IMR-90 (cell line): ENCODE results near the gene COL5A1. TPM values are rescaled to one million over a fixed set of nuclear protein-coding genes. Genes with fewer than 3 reads are reported as not detected.

Experiments used
- ATAC-seq: fragments of 200-7000 bp; cut with Tn5 transposase; 2 replicates; pipeline ENCODE4 v1.9.1; 2020; ENCODE audit warnings: low read depth, mild to moderate bottlenecking, moderate library complexity
- BruUV-seq: library from RNA; stranded (reverse); fragments of 400-500 nt; replicated peaks from 2 replicates; lab custom pipeline; 2021; lab: Mats Ljungman, UMichigan
- CTCF ChIA-PET: fragments of 300-600 bp; formaldehyde crosslinking; extraction: SDS; loops from one replicate; lab custom pipeline; 2021; ENCODE audit warnings: antibody characterized with exemption; lab: Yijun Ruan, JAX
- POLR2A ChIA-PET: fragments of 300-600 bp; sonication (Branson Sonifier 250); formaldehyde crosslinking; loops from one replicate; lab custom pipeline; 2022; ENCODE audit warnings: antibody characterized with exemption; ENCODE audit not compliant: unreplicated experiment; lab: Charles Lee
- DNase-seq: peaks from one replicate; pipeline ENCODE4 v3.0.0; 2013
- H2AFZ ChIP-seq: replicated peaks from 2 replicates; pipeline ENCODE3; 2013; ENCODE audit warnings: low read length, mild to moderate bottlenecking; ENCODE audit not compliant: poor library complexity
- H2AK5ac ChIP-seq: 2 replicates; pipeline ENCODE4 v1.6.1; 2013; ENCODE audit warnings: low read depth, low read length, inconsistent platforms
- H2AK9ac ChIP-seq: replicated peaks from 2 replicates; pipeline ENCODE3; 2013; ENCODE audit warnings: mild to moderate bottlenecking, low read depth, low read length, moderate library complexity; ENCODE audit not compliant: poor library complexity
- H2BK120ac ChIP-seq: 2 replicates; pipeline ENCODE4 v1.6.1; 2013; ENCODE audit warnings: low read depth, low read length, inconsistent platforms
- H2BK15ac ChIP-seq: 3 replicates; pipeline ENCODE4 v1.6.1; 2013; ENCODE audit warnings: low read depth, low read length, inconsistent platforms
- H2BK20ac ChIP-seq: 2 replicates; pipeline ENCODE4 v1.6.1; 2013; ENCODE audit warnings: low read depth, mild to moderate bottlenecking, inconsistent platforms, low read length, moderate library complexity
- H2BK5ac ChIP-seq: 2 replicates; pipeline ENCODE4 v1.6.1; 2013; ENCODE audit warnings: mild to moderate bottlenecking, low read depth, low read length, inconsistent platforms; ENCODE audit not compliant: poor library complexity, severe bottlenecking
- H3K14ac ChIP-seq: replicated peaks from 2 replicates; pipeline ENCODE4 v1.6.1; 2013; ENCODE audit warnings: low read depth, low read length, inconsistent platforms
- H3K18ac ChIP-seq: 2 replicates; pipeline ENCODE4 v1.6.1; 2013; ENCODE audit warnings: low read depth, low read length, control low read depth
- H3K23ac ChIP-seq: 2 replicates; pipeline ENCODE4 v1.6.1; 2013; ENCODE audit warnings: low read depth, low read length, inconsistent platforms
- H3K27ac ChIP-seq: 2 replicates; pipeline ENCODE4 v1.5.1; 2013; ENCODE audit warnings: mild to moderate bottlenecking, control low read depth, low read length; ENCODE audit not compliant: insufficient read depth
- H3K27me3 ChIP-seq: 2 replicates; pipeline ENCODE4 v1.6.1; 2013; ENCODE audit warnings: low read length; ENCODE audit not compliant: control insufficient read depth, insufficient read depth
- H3K36me3 ChIP-seq: 2 replicates; pipeline ENCODE4 v1.6.1; 2013; ENCODE audit warnings: low read length, mixed read lengths; ENCODE audit not compliant: control insufficient read depth, insufficient read depth
- H3K4ac ChIP-seq: 2 replicates; pipeline ENCODE4 v1.6.1; 2013; ENCODE audit warnings: low read depth, low read length, inconsistent platforms
- H3K4me1 ChIP-seq: 2 replicates; pipeline ENCODE4 v1.6.1; 2013; ENCODE audit warnings: low read length, mixed read lengths; ENCODE audit not compliant: control insufficient read depth, insufficient read depth
- H3K4me2 ChIP-seq: 2 replicates; pipeline ENCODE4 v1.6.1; 2013; ENCODE audit warnings: low read depth, mild to moderate bottlenecking, control low read depth, low read length, moderate library complexity
- H3K4me3 ChIP-seq: 2 replicates; pipeline ENCODE4 v1.5.1; 2013; ENCODE audit warnings: low read depth, mild to moderate bottlenecking, control low read depth, low read length, moderate library complexity; ENCODE audit not compliant: insufficient read depth
- H3K56ac ChIP-seq: 2 replicates; pipeline ENCODE4 v1.6.1; 2013; ENCODE audit warnings: low read length, inconsistent platforms; ENCODE audit not compliant: insufficient read depth; ENCODE audit errors: extremely low read depth
- H3K79me1 ChIP-seq, 2 experiments: 2 replicates each; pipeline ENCODE4 v1.6.1; 2013; ENCODE audit warnings: low read length in 2 of 2, inconsistent platforms in 1 of 2, low read depth in 1 of 2
- H3K9ac ChIP-seq: 2 replicates; pipeline ENCODE4 v1.6.1; 2013; ENCODE audit warnings: low read depth, low read length, control low read depth
- H3K9me1 ChIP-seq: 2 replicates; pipeline ENCODE4 v1.6.1; 2013; ENCODE audit warnings: low read length, inconsistent platforms; ENCODE audit not compliant: insufficient read depth
- H3K9me3 ChIP-seq: 2 replicates; pipeline ENCODE4 v1.6.1; 2013; ENCODE audit warnings: low read length; ENCODE audit not compliant: control insufficient read depth, insufficient read depth
- H4K20me1 ChIP-seq: 2 replicates; pipeline ENCODE4 v1.6.1; 2013; ENCODE audit warnings: low read length, inconsistent platforms; ENCODE audit not compliant: insufficient read depth
- H4K5ac ChIP-seq: 2 replicates; pipeline ENCODE4 v1.6.1; 2013; ENCODE audit warnings: mild to moderate bottlenecking, low read depth, low read length, control low read depth
- H4K8ac ChIP-seq, 2 experiments: 2 replicates each; pipeline ENCODE4 v1.6.1; 2013; ENCODE audit warnings: low read depth in 2 of 2, low read length in 2 of 2, control low read depth in 1 of 2, inconsistent platforms in 1 of 2
- H4K91ac ChIP-seq: 2 replicates; pipeline ENCODE4 v1.6.1; 2013; ENCODE audit warnings: low read depth, low read length, inconsistent platforms; ENCODE audit not compliant: insufficient read depth
- BHLHE40 ChIP-seq: fragments of 150-350 bp; IDR thresholded peaks from 2 replicates; pipeline ENCODE4 v1.6.1; 2016; ENCODE audit warnings: mild to moderate bottlenecking, low read depth, low read length
- CEBPB ChIP-seq: IDR thresholded peaks from 2 replicates; pipeline ENCODE4 v1.6.1; 2012; ENCODE audit warnings: low read depth, low read length, improper control_type of control experiment
- CHD1 ChIP-seq: IDR thresholded peaks from 2 replicates; pipeline ENCODE4 v1.6.1; 2012; ENCODE audit warnings: low read depth, low read length, improper control_type of control experiment
- FOS ChIP-seq: fragments of 150-350 bp; IDR thresholded peaks from 2 replicates; pipeline ENCODE4 v1.6.1; 2016; ENCODE audit warnings: low read depth, low read length
- MAFK ChIP-seq: IDR thresholded peaks from 2 replicates; pipeline ENCODE4 v1.6.1; 2012; ENCODE audit warnings: low read depth, low read length, improper control_type of control experiment
- MAZ ChIP-seq: IDR thresholded peaks from 2 replicates; pipeline ENCODE4 v1.6.1; 2012; ENCODE audit warnings: low read depth, mild to moderate bottlenecking, low read length, improper control_type of control experiment, moderate library complexity, borderline replicate concordance
- MXI1 ChIP-seq: IDR thresholded peaks from 2 replicates; pipeline ENCODE4 v1.6.1; 2012; ENCODE audit warnings: low read depth, mild to moderate bottlenecking, low read length, moderate library complexity, borderline replicate concordance
- NFE2L2 ChIP-seq: fragments of 150-350 bp; IDR thresholded peaks from 2 replicates; pipeline ENCODE4 v1.6.1; 2016; ENCODE audit warnings: low read depth, mild to moderate bottlenecking, low read length
- POLR2A ChIP-seq: IDR thresholded peaks from 2 replicates; pipeline ENCODE4 v1.6.1; 2012; ENCODE audit warnings: mild to moderate bottlenecking, low read depth, low read length
- RAD21 ChIP-seq: IDR thresholded peaks from 2 replicates; pipeline ENCODE4 v1.6.1; 2012; ENCODE audit warnings: low read length, improper control_type of control experiment
- RCOR1 ChIP-seq: IDR thresholded peaks from 2 replicates; pipeline ENCODE4 v1.6.1; 2012; ENCODE audit warnings: mild to moderate bottlenecking, low read length, improper control_type of control experiment; ENCODE audit not compliant: insufficient replicate concordance
- RFX5 ChIP-seq: IDR thresholded peaks from 2 replicates; pipeline ENCODE4 v1.8.0; 2012; ENCODE audit warnings: low read depth, mild to moderate bottlenecking, low read length, moderate library complexity
- SMC3 ChIP-seq: fragments of 150-350 bp; IDR thresholded peaks from 2 replicates; pipeline ENCODE4 v1.6.1; 2016; ENCODE audit warnings: low read depth, mild to moderate bottlenecking, antibody characterized with exemption, low read length, moderate library complexity
- WGBS, 2 experiments: methylation state at CpG; one replicate each; pipeline versions ENCODE4 v1.1.5 to v1.1.7; 2013; ENCODE audit warnings: missing lambda C conversion rate in 2 of 2; ENCODE audit not compliant: insufficient read length in 1 of 2; ENCODE audit errors: extremely low coverage in 2 of 2; 5-methylcytosine and 5-hydroxymethylcytosine counted together
- dilution Hi-C: fragments of 300-500 bp; cut with HindIII; formaldehyde crosslinking; loops from one replicate; pipeline ENCODE4 v1.14.3; 2018; ENCODE audit warnings: low sequenced_read_pairs; ENCODE audit not compliant: unreplicated experiment
- in situ Hi-C: fragments of 300-500 bp; cut with MboI; formaldehyde crosslinking; loops from 3 replicates; pipeline ENCODE4 v1.14.3; 2019; ENCODE audit warnings: low sequenced_read_pairs, inconsistent platforms, mixed read lengths
- intact Hi-C: fragments of 100-400 bp; cut with micrococcal nuclease; formaldehyde crosslinking; loops from 2 replicates; pipeline ENCODE4 v1.10.0; 2022
- polyA plus RNA-seq, 3 experiments: library from polyadenylated mRNA; depleted of rRNA; stranded (reverse); fragments of >200 nt; gene quantifications; 2 replicates each; pipeline ENCODE4 v1.2.3, GENCODE V29; 2012; ENCODE audit warnings: low replicate concordance in 1 of 3
- total RNA-seq: library from RNA; depleted of rRNA; stranded (reverse); fragments of >200 nt; gene quantifications from 2 replicates; pipeline ENCODE4 v1.2.3, GENCODE V29; 2012
- TF ChIP-seq, protein P1 (sequence below): fragments of 150-350 bp; IDR thresholded peaks from 2 replicates; pipeline ENCODE4 v1.6.1; 2016; ENCODE audit warnings: low read depth, mild to moderate bottlenecking, low read length, moderate library complexity, borderline replicate concordance
- TF ChIP-seq, protein P2 (sequence below): conservative IDR thresholded peaks from 2 replicates; pipeline ENCODE4 v1.5.1; 2012; ENCODE audit warnings: mild to moderate bottlenecking, low read depth, low read length, improper control_type of control experiment
- TF ChIP-seq, protein P3 (sequence below): fragments of 150-350 bp; IDR thresholded peaks from 2 replicates; pipeline ENCODE4 v1.6.1; 2017; ENCODE audit warnings: mild to moderate bottlenecking, antibody characterized with exemption, low read length, low read depth

Gene COL5A1
- total and polyA plus RNA-seq, 2 of the 4 experiments (the other 2 are of a cell fraction), result 19.2 to 173 TPM

DNA sequence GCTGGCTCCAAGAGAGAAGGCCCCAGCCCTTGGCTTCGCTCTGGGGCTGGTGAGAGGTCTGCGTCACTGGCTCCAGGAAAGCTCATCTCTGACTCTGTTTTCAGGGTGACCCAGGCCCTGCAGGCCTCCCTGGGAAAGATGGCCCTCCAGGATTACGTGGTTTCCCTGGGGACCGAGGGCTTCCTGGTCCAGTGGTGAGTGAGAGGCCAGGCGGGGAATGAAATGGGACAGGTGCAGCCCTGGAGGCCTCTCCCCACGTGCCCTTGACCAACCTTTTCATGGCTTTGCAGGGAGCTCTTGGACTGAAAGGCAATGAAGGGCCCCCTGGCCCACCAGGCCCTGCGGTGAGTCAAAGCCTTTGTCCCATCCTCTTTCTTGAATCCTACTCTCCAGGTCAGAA is 163.3 kb downstream of the COL5A1 start:
- no peaks in the 10 kb centered on the region for H3K27me3 ChIP-seq
- no peak overlapping the region for H3K4me3 ChIP-seq
- H3K79me1 ChIP-seq, result peaks cover 10 to 49% of the 10 kb centered on the region in 2 experiments
- CTCF ChIA-PET, result no interaction called here
- H2AFZ ChIP-seq, result no peak overlapping the region
- no peak overlapping the region for H2AK9ac ChIP-seq
- no peak for TF ChIP-seq NFE2L2
- TF ChIP-seq CHD1, result no peak
- no peak for TF ChIP-seq CEBPB
- TF ChIP-seq RCOR1, result no peak
- no peak for TF ChIP-seq RFX5
- TF ChIP-seq MXI1, result no peak
- TF ChIP-seq MAFK, result no peak
- TF ChIP-seq SMC3, result no peak
- TF ChIP-seq, protein P1, sequence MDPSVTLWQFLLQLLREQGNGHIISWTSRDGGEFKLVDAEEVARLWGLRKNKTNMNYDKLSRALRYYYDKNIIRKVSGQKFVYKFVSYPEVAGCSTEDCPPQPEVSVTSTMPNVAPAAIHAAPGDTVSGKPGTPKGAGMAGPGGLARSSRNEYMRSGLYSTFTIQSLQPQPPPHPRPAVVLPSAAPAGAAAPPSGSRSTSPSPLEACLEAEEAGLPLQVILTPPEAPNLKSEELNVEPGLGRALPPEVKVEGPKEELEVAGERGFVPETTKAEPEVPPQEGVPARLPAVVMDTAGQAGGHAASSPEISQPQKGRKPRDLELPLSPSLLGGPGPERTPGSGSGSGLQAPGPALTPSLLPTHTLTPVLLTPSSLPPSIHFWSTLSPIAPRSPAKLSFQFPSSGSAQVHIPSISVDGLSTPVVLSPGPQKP, result no peak
- no peak for TF ChIP-seq FOS
- TF ChIP-seq POLR2A, result no peak
- TF ChIP-seq, protein P2, sequence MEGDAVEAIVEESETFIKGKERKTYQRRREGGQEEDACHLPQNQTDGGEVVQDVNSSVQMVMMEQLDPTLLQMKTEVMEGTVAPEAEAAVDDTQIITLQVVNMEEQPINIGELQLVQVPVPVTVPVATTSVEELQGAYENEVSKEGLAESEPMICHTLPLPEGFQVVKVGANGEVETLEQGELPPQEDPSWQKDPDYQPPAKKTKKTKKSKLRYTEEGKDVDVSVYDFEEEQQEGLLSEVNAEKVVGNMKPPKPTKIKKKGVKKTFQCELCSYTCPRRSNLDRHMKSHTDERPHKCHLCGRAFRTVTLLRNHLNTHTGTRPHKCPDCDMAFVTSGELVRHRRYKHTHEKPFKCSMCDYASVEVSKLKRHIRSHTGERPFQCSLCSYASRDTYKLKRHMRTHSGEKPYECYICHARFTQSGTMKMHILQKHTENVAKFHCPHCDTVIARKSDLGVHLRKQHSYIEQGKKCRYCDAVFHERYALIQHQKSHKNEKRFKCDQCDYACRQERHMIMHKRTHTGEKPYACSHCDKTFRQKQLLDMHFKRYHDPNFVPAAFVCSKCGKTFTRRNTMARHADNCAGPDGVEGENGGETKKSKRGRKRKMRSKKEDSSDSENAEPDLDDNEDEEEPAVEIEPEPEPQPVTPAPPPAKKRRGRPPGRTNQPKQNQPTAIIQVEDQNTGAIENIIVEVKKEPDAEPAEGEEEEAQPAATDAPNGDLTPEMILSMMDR, result no peak
- no peak for TF ChIP-seq RAD21
- no peak for TF ChIP-seq BHLHE40
- TF ChIP-seq MAZ, result no peak
- TF ChIP-seq, protein P3, sequence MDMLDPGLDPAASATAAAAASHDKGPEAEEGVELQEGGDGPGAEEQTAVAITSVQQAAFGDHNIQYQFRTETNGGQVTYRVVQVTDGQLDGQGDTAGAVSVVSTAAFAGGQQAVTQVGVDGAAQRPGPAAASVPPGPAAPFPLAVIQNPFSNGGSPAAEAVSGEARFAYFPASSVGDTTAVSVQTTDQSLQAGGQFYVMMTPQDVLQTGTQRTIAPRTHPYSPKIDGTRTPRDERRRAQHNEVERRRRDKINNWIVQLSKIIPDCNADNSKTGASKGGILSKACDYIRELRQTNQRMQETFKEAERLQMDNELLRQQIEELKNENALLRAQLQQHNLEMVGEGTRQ, result no peak
- H3K9me1 ChIP-seq, result peaks cover 25% of the 10 kb centered on the region
- intact Hi-C loops (no loop called here), in situ Hi-C loops (no loop called here), dilution Hi-C loops (no loop called here)
- no peaks in the 10 kb centered on the region for H3K9me3 ChIP-seq
- no peak overlapping the region for H2BK15ac ChIP-seq
- peaks cover 20% of the 10 kb centered on the region for H3K4me1 ChIP-seq
- no peak overlapping the region; the same call in 1 of the 2 replicates for H3K18ac ChIP-seq
- H4K91ac ChIP-seq, result no peak overlapping the region
- H3K9ac ChIP-seq, result no peak overlapping the region
- H3K14ac ChIP-seq, result no peak overlapping the region
- no peak overlapping the region for H4K5ac ChIP-seq
- no TSS peak for BruUV-seq
- ATAC-seq, result no peak
- H2BK5ac ChIP-seq, result no peak overlapping the region
- H3K23ac ChIP-seq, result no peak overlapping the region
- no peak overlapping the region for H2BK20ac ChIP-seq
- 0 out of 2 replicates have a peak, but pooled peaks cover 10% of the 10 kb centered on the region for H4K20me1 ChIP-seq
- H3K27ac ChIP-seq, result no peak overlapping the region; the same call in 1 of the 2 replicates
- POLR2A ChIA-PET, result no interaction called here
- no peak overlapping the region for H3K4me2 ChIP-seq
- no peak overlapping the region for H2AK5ac ChIP-seq
- DNase-seq, result no peak
- H3K56ac ChIP-seq, result no peak overlapping the region
- peaks cover 76% of the 10 kb centered on the region for H3K36me3 ChIP-seq
- H2BK120ac ChIP-seq, result no peak overlapping the region
- 100% methylated on average over 4 of the region's 7 CpGs; no CpG with 5 or more reads in 1 of the 2 experiments for WGBS, 2 experiments
- no peak overlapping the region for H4K8ac ChIP-seq
- H3K4ac ChIP-seq, result no peak overlapping the region
